Brain microvascular endothelial cell (primary cell): ENCODE results near the gene ARHGEF4.

Experiments
- DNase-seq: peaks from one replicate; pipeline ENCODE4 v3.0.0-alpha.2; 2020
- H3K27ac ChIP-seq: fragments of 250-450 bp; sonication (Bioruptor Pico); 2 replicates; pipeline ENCODE4 v1.5.1; 2020; ENCODE audit warnings: mild to moderate bottlenecking, moderate library complexity
- H3K27me3 ChIP-seq: fragments of 250-450 bp; sonication (Bioruptor Pico); replicated peaks from 2 replicates; pipeline ENCODE4 v1.5.1; 2020; ENCODE audit warnings: mild to moderate bottlenecking
- H3K36me3 ChIP-seq: fragments of 250-450 bp; sonication (Bioruptor Pico); replicated peaks from 2 replicates; pipeline ENCODE4 v1.5.1; 2020; ENCODE audit warnings: mild to moderate bottlenecking
- H3K4me3 ChIP-seq: 2 replicates; pipeline ENCODE4 v1.5.1; 2011; ENCODE audit warnings: low read depth, mild to moderate bottlenecking, control low read depth, low read length, moderate library complexity
- in situ Hi-C: cut with HindIII; loops from 2 replicates; pipeline ENCODE4 v1.10.0; 2017; ENCODE audit warnings: low sequenced_read_pairs, low pct_ligation_motif_present
- TF ChIP-seq, protein P1 (sequence below): IDR thresholded peaks from 2 replicates; pipeline ENCODE4 v1.5.1; 2011; ENCODE audit warnings: low read depth, mild to moderate bottlenecking, moderate library complexity, low read length, control low read depth, inconsistent platforms; ENCODE audit errors: missing control alignments

Gene ARHGEF4

DNA sequence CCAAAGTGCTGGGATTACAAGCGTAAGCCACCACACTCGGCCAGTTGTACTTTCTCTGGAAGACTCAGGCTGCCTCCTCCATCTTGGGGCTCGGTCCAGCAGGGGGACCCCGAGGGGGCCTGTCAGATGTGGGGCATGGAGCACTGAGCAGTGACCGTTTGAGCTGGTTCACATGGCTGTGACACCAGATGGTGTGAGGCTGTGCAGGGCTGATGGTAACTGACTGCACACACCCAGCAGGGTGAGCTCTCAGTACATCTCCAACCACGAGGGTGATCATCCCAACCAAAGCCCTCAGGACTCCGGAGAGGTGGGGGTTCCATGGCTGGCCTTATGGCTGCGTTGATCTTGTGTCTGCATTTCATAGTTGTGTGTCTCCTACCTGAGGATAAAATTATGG, 193.1 kb downstream of the ARHGEF4 start:
- Histone ChIP-seq H3K27me3 (peaks cover 8% of the 10 kb centered on the region), H3K27ac (no peak overlapping the region), H3K36me3 (no peaks in the 10 kb centered on the region), H3K4me3 (no peak overlapping the region)
- no peak for DNase-seq
- TF ChIP-seq, protein P1, sequence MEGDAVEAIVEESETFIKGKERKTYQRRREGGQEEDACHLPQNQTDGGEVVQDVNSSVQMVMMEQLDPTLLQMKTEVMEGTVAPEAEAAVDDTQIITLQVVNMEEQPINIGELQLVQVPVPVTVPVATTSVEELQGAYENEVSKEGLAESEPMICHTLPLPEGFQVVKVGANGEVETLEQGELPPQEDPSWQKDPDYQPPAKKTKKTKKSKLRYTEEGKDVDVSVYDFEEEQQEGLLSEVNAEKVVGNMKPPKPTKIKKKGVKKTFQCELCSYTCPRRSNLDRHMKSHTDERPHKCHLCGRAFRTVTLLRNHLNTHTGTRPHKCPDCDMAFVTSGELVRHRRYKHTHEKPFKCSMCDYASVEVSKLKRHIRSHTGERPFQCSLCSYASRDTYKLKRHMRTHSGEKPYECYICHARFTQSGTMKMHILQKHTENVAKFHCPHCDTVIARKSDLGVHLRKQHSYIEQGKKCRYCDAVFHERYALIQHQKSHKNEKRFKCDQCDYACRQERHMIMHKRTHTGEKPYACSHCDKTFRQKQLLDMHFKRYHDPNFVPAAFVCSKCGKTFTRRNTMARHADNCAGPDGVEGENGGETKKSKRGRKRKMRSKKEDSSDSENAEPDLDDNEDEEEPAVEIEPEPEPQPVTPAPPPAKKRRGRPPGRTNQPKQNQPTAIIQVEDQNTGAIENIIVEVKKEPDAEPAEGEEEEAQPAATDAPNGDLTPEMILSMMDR = no peak
- in situ Hi-C loops = no loop called here

DNA sequence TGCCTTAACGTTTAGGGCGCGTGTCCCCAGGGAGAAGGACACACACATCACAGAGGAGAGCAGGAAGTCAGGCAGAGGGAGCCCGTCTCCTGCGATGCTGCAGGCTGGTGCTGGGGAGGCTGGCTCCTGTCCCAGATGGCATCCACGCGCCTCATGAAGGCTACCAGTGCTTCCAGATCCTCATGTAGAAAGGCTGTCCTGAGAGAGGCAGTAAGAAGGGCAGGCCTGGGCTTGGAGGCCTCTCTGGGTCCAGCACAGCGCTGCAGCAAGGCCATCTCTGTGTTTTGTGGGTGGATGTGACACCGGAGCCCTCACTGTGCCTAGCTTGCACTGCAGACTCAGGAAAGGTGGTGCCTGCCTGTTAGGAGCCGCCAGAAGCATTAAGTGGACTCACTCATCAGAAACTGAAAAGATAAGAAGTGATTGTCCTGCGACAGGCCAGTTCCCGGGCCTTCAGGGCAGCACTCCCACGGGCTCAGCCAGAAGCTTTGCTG, 193.8 kb downstream of the ARHGEF4 start:
- DNase-seq = no peak
- H3K27ac ChIP-seq = no peak overlapping the region
- TF ChIP-seq, protein P1 = no peak
- H3K4me3 ChIP-seq = no peak overlapping the region
- peaks cover 10% of the 10 kb centered on the region for H3K27me3 ChIP-seq
- H3K36me3 ChIP-seq = no peaks in the 10 kb centered on the region
- in situ Hi-C loops = no loop called here

DNA sequence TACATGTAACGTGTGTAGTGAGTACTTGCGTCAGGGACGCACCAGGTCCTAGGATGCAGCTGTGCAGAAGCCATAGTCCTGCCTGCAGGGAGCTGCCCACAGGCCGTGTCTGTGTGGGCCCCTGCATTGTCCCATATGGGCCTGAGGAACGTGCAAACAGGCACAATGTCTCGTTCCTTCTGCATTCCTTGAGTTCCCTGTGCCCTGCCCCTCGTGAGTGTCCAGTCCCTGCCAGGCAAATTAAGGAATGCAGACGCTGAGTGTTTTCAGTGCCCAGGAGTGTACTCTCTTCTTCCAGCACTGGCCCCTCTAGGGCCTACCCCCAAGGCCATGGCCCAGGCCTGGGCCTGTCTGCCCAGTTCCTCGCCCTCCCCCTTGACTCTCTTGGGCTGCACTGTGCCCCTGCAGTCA, 194.7 kb downstream of the ARHGEF4 start:
- in situ Hi-C loops = no loop called here

DNA sequence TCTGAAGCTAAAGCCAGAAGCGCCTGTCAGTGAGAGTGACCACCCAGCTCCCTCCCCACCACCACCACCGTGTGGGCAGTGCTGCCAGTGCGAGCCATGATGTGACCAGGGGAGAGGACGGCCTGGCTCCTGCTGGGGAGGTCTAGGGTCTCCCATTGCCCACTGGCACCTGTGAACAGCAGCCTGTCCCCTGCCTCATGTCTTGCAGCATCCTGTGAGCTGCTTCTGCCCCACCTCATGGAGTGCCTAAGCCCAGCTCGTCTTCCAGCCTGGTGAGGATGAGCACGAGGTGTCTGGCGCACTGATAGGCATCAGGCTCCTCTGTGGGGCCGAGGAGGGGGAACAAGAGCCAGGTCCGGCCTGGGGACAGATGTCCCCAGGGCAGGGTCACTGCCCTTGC, 195.2 kb downstream of the ARHGEF4 start:
- Histone ChIP-seq H3K27me3 (peaks cover 19% of the 10 kb centered on the region), H3K27ac (no peak overlapping the region), H3K36me3 (no peaks in the 10 kb centered on the region), H3K4me3 (no peak overlapping the region)
- TF ChIP-seq, protein P1 = no peak
- DNase-seq = no peak
- in situ Hi-C loops = no loop called here

More for the DNA sequence above, 194.7 kb downstream of the ARHGEF4 start:
- Histone ChIP-seq H3K36me3 (no peaks in the 10 kb centered on the region), H3K27me3 (peaks cover 16% of the 10 kb centered on the region), H3K27ac (no peak overlapping the region), H3K4me3 (no peak overlapping the region)
- TF ChIP-seq, protein P1 = no peak
- no peak for DNase-seq

DNA sequence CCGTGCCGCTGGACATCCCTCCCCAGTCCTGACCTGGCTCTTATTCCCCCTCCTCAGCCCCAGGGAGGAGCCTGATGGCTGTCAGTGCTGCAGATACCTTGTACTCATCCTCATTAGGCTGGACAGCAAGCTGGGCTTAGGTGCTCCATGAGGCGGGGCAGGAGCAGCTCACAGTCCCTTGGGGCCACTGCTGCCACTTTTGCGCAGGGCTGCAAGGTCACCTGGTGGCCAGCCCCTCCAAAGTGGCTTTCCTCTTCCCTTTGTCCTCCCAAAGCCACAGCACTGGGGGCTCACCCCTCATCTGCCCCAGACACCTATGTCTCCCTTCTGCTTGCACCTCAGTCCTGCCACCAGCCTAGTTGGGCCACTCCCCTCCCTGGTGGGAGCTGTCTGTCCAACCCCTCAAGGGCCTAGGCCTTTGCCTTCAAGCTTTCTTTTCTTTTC, 195.7 kb downstream of the ARHGEF4 start:
- Histone ChIP-seq H3K36me3 (no peaks in the 10 kb centered on the region), H3K27me3 (peaks cover 20% of the 10 kb centered on the region), H3K4me3 (no peak overlapping the region), H3K27ac (no peak overlapping the region)
- DNase-seq = no peak
- in situ Hi-C loops = no loop called here
- TF ChIP-seq, protein P1 = no peak

DNA sequence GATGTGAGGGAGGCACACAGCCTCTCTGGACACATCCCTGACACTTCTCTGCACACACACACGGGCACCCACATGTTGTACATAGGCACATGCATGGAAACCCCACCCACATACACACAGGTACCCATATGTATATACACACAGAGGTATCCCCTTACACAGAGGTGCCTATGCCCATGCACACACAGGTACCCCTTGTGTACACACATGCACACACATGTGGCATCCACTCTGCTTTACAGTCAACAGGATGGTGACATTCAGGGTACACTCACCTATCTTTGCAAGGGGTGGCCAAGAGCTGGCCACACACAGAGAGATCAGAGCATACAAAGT, 197.0 kb downstream of the ARHGEF4 start:
- H3K27ac ChIP-seq = no peak overlapping the region
- in situ Hi-C loops = no loop called here
- peaks cover 23% of the 10 kb centered on the region for H3K27me3 ChIP-seq
- no peak for DNase-seq
- TF ChIP-seq, protein P1 = no peak
- H3K4me3 ChIP-seq = no peak overlapping the region
- no peaks in the 10 kb centered on the region for H3K36me3 ChIP-seq
